ENCODE data around the gene CCDC112. TPM values are rescaled to one million over a fixed set of nuclear protein-coding genes. Genes with fewer than 3 reads are reported as not detected.
"Not testable (repeated sequence)": the region's sequence is repeated elsewhere in the genome, so short reads cannot be mapped to it uniquely, and the experiment has no call there.

CCDC112 gene
- polyA plus RNA-seq, 3 donors from 2014 or later = 3.2 to 4.6 (median 3.7) TPM

- Mint-ChIP-seq H3K4me1 (no peaks in the 10 kb centered on the region), H3K9me3 (no peaks in the 10 kb centered on the region), H3K4me3 (no peak overlapping the region), H3K27ac (no peak overlapping the region), H3K36me3 (peaks cover 0 to 4% (median 0%) of the 10 kb centered on the region in 3 donors), H3K27me3 (ENCODE audit: low read depth in 3 of 3) (peaks cover 0 to 5% (median 5%) of the 10 kb centered on the region in 3 donors)
- DNase-seq = no peak
These were observed 33.0 kb upstream of the CCDC112 start for GRCh38 chr5:115329475-115329874.

GRCh38 chr5:115328617-115329274 lies 32.3 kb upstream of the CCDC112 start:
- not testable (repeated sequence) for H3K9me3 Mint-ChIP-seq; H3K36me3 Mint-ChIP-seq; DNase-seq; H3K4me1 Mint-ChIP-seq; H3K4me3 Mint-ChIP-seq; H3K27me3 Mint-ChIP-seq (ENCODE audit: low read depth in 3 of 3)
- H3K27ac Mint-ChIP-seq = peak overlapping the region in 1 of 6 donors; percentile 6

GRCh38 chr5:115325296-115325959 lies 29.0 kb upstream of the CCDC112 start:
- DNase-seq = no peak
- H3K4me1 Mint-ChIP-seq = no peaks in the 10 kb centered on the region
- H3K4me3 Mint-ChIP-seq = no peak overlapping the region
- no peak overlapping the region for H3K27ac Mint-ChIP-seq
- peaks cover 5 to 9% (median 6%) of the 10 kb centered on the region in 3 donors for H3K27me3 Mint-ChIP-seq (ENCODE audit: low read depth in 3 of 3)
- no peaks in the 10 kb centered on the region for H3K36me3 Mint-ChIP-seq
- H3K9me3 Mint-ChIP-seq = no peaks in the 10 kb centered on the region

GRCh38 chr5:115324021-115324420 lies 27.6 kb upstream of the CCDC112 start:
- Mint-ChIP-seq H3K9me3 (no peaks in the 10 kb centered on the region), H3K4me3 (no peak overlapping the region), H3K4me1 (no peaks in the 10 kb centered on the region), H3K27me3 (ENCODE audit: low read depth in 3 of 3) (peaks cover 5 to 11% (median 6%) of the 10 kb centered on the region in 3 donors), H3K36me3 (no peaks in the 10 kb centered on the region), H3K27ac (no peak overlapping the region)
- DNase-seq = no peak

GRCh38 chr5:115322729-115323128 lies 26.3 kb upstream of the CCDC112 start:
- Mint-ChIP-seq H3K4me3 (no peak overlapping the region), H3K36me3 (no peaks in the 10 kb centered on the region), H3K4me1 (no peaks in the 10 kb centered on the region), H3K27ac (no peak overlapping the region), H3K9me3 (no peaks in the 10 kb centered on the region), H3K27me3 (ENCODE audit: low read depth in 3 of 3) (peaks cover 6 to 10% (median 7%) of the 10 kb centered on the region in 3 donors)
- no peak for DNase-seq

GRCh38 chr5:115321309-115321708 lies 24.9 kb upstream of the CCDC112 start:
- no peak for DNase-seq
- no peak overlapping the region for H3K4me3 Mint-ChIP-seq
- H3K36me3 Mint-ChIP-seq = no peaks in the 10 kb centered on the region
- H3K4me1 Mint-ChIP-seq = no peaks in the 10 kb centered on the region
- no peak overlapping the region for H3K27ac Mint-ChIP-seq
- peaks cover 4 to 7% (median 6%) of the 10 kb centered on the region in 3 donors for H3K27me3 Mint-ChIP-seq (ENCODE audit: low read depth in 3 of 3)
- no peaks in the 10 kb centered on the region for H3K9me3 Mint-ChIP-seq

GRCh38 chr5:115320515-115320914 lies 24.1 kb upstream of the CCDC112 start:
- H3K4me3 Mint-ChIP-seq = no peak overlapping the region
- H3K4me1 Mint-ChIP-seq = no peaks in the 10 kb centered on the region
- H3K9me3 Mint-ChIP-seq = no peaks in the 10 kb centered on the region
- no peak overlapping the region for H3K27ac Mint-ChIP-seq
- no peak for DNase-seq
- peaks cover 4 to 7% (median 6%) of the 10 kb centered on the region in 3 donors for H3K27me3 Mint-ChIP-seq (ENCODE audit: low read depth in 3 of 3)
- no peaks in the 10 kb centered on the region for H3K36me3 Mint-ChIP-seq

GRCh38 chr5:115320006-115320405 lies 23.6 kb upstream of the CCDC112 start:
- H3K27ac Mint-ChIP-seq = no peak overlapping the region
- H3K4me3 Mint-ChIP-seq = no peak overlapping the region
- H3K27me3 Mint-ChIP-seq (ENCODE audit: low read depth in 3 of 3) = peaks cover 4 to 7% (median 6%) of the 10 kb centered on the region in 3 donors
- no peaks in the 10 kb centered on the region for H3K9me3 Mint-ChIP-seq
- DNase-seq = no peak
- H3K36me3 Mint-ChIP-seq = no peaks in the 10 kb centered on the region
- no peaks in the 10 kb centered on the region for H3K4me1 Mint-ChIP-seq

GRCh38 chr5:115319007-115319406 lies 22.6 kb upstream of the CCDC112 start:
- H3K27ac Mint-ChIP-seq = no peak overlapping the region
- H3K9me3 Mint-ChIP-seq = no peaks in the 10 kb centered on the region
- H3K4me1 Mint-ChIP-seq = no peaks in the 10 kb centered on the region
- peaks cover 4 to 6% (median 5%) of the 10 kb centered on the region in 3 donors for H3K27me3 Mint-ChIP-seq (ENCODE audit: low read depth in 3 of 3)
- DNase-seq = no peak
- H3K36me3 Mint-ChIP-seq = no peaks in the 10 kb centered on the region
- no peak overlapping the region for H3K4me3 Mint-ChIP-seq

GRCh38 chr5:115317736-115318135 lies 21.3 kb upstream of the CCDC112 start:
- Mint-ChIP-seq H3K27me3 (ENCODE audit: low read depth in 3 of 3) (peaks cover 4 to 5% (median 4%) of the 10 kb centered on the region in 3 donors), H3K27ac (no peak overlapping the region), H3K36me3 (no peaks in the 10 kb centered on the region), H3K9me3 (no peaks in the 10 kb centered on the region), H3K4me1 (no peaks in the 10 kb centered on the region), H3K4me3 (no peak overlapping the region)
- no peak for DNase-seq

GRCh38 chr5:115317320-115317719 lies 20.9 kb upstream of the CCDC112 start:
- H3K4me1 Mint-ChIP-seq = no peaks in the 10 kb centered on the region
- H3K36me3 Mint-ChIP-seq = no peaks in the 10 kb centered on the region
- H3K27me3 Mint-ChIP-seq (ENCODE audit: low read depth in 3 of 3) = peaks cover 3 to 5% (median 4%) of the 10 kb centered on the region in 3 donors
- H3K9me3 Mint-ChIP-seq = no peaks in the 10 kb centered on the region
- no peak overlapping the region for H3K4me3 Mint-ChIP-seq
- DNase-seq = no peak
- no peak overlapping the region for H3K27ac Mint-ChIP-seq

- H3K27me3 Mint-ChIP-seq (ENCODE audit: low read depth in 3 of 3) = peaks cover 2 to 7% (median 6%) of the 10 kb centered on the region in 3 donors
- H3K4me1 Mint-ChIP-seq = no peaks in the 10 kb centered on the region
- H3K36me3 Mint-ChIP-seq = no peaks in the 10 kb centered on the region
These were observed 17.2 kb upstream of the CCDC112 start for GRCh38 chr5:115313632-115314031.

GRCh38 chr5:115313052-115313451 lies 16.6 kb upstream of the CCDC112 start:
- Mint-ChIP-seq H3K36me3 (no peaks in the 10 kb centered on the region), H3K9me3 (no peaks in the 10 kb centered on the region), H3K27me3 (ENCODE audit: low read depth in 3 of 3) (peaks cover 2 to 6% (median 4%) of the 10 kb centered on the region in 3 donors), H3K4me3 (no peak overlapping the region), H3K4me1 (no peaks in the 10 kb centered on the region), H3K27ac (no peak overlapping the region)
- DNase-seq = no peak

More at GRCh38 chr5:115313632-115314031, 17.2 kb upstream of the CCDC112 start:
- H3K27ac Mint-ChIP-seq = no peak overlapping the region
- no peaks in the 10 kb centered on the region for H3K9me3 Mint-ChIP-seq
- H3K4me3 Mint-ChIP-seq = no peak overlapping the region
- DNase-seq = no peak

GRCh38 chr5:115309751-115310370 lies 13.4 kb upstream of the CCDC112 start:
- DNase-seq = peak; percentile 22 to 48 (median 34)
- Mint-ChIP-seq H3K9me3 (no peaks in the 10 kb centered on the region), H3K27me3 (ENCODE audit: low read depth in 3 of 3) (peaks cover 2 to 13% (median 6%) of the 10 kb centered on the region in 3 donors), H3K27ac (no peak overlapping the region), H3K4me1 (no peaks in the 10 kb centered on the region), H3K4me3 (no peak overlapping the region), H3K36me3 (no peaks in the 10 kb centered on the region)
